Fibroblast of lung (primary cell): ENCODE results near the gene AHCYL2.

Experiments
- EZH2 ChIP-seq: IDR thresholded peaks from 2 replicates; pipeline ENCODE4 v1.5.1; 2012; ENCODE audit warnings: low read length, control low read depth, mild to moderate bottlenecking; ENCODE audit errors: missing control alignments
- TF ChIP-seq, protein P1 (sequence below), 2 donors: IDR thresholded peaks in 1 of 2; conservative IDR thresholded peaks in 1 of 2; 1 replicate in 1 of 2; 2 replicates in 1 of 2; pipeline ENCODE4 v1.5.1; 2011 to 2012; ENCODE audit warnings: low read length in 2 of 2, control low read depth in 1 of 2, inconsistent platforms in 1 of 2, low read depth in 1 of 2, mild to moderate bottlenecking in 1 of 2

DNA sequence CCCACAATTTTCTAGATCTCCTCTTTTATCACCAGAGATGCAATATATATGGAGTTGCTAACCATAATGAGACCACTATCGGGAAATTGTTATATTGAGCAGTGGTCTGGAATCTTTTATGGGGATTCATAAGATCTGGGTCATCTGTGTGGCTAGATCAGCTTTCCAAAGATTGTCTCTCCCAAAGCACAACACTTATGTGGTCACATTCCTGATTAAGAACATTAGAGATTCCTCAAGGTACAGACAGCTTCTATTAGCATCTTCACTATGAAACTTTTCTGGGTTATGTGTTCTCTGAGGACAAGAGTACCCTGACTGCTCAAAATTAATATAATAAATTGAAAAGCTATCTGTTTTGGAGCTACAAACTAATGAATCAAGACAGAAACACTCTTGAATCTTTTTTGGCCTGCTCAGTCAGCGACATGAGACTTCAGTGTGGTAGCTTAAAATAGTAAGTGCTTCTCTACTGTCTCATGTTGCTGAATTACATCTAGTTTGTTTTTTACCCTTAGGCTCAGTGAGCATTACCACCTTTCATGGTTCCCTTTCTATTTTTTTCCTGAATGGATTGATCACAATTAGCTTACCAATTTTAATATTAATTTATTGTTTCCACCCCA lies 166.8 kb downstream of the AHCYL2 start:
- TF ChIP-seq, protein P1, sequence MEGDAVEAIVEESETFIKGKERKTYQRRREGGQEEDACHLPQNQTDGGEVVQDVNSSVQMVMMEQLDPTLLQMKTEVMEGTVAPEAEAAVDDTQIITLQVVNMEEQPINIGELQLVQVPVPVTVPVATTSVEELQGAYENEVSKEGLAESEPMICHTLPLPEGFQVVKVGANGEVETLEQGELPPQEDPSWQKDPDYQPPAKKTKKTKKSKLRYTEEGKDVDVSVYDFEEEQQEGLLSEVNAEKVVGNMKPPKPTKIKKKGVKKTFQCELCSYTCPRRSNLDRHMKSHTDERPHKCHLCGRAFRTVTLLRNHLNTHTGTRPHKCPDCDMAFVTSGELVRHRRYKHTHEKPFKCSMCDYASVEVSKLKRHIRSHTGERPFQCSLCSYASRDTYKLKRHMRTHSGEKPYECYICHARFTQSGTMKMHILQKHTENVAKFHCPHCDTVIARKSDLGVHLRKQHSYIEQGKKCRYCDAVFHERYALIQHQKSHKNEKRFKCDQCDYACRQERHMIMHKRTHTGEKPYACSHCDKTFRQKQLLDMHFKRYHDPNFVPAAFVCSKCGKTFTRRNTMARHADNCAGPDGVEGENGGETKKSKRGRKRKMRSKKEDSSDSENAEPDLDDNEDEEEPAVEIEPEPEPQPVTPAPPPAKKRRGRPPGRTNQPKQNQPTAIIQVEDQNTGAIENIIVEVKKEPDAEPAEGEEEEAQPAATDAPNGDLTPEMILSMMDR (conservative IDR thresholded peaks at IDR 0.05 in 1 of 2, IDR thresholded peaks at IDR 0.05 in 1 of 2; ENCODE audit: low read depth in 1 of 2, low read length in 2 of 2) = no peak
- TF ChIP-seq EZH2 = no peak
